ENCODE data around the gene MZB1.

Gene MZB1

GRCh38 chr5:139385061-139386049 lies 4.4 kb downstream of the MZB1 start:
- no peak for TF ChIP-seq CTCF (IDR thresholded peaks at IDR 0.05; ENCODE audit: low read depth, low read length)
- H3K4me3 ChIP-seq (ENCODE audit: low read depth, low read length), result peak overlapping the region; percentile 18

- no peak for TF ChIP-seq CTCF (IDR thresholded peaks at IDR 0.05; ENCODE audit: low read depth, low read length)
- no peak overlapping the region for H3K4me3 ChIP-seq (ENCODE audit: low read depth, low read length)
These were observed 5.1 kb downstream of the MZB1 start for GRCh38 chr5:139384591-139385051.

GRCh38 chr5:139383993-139384590 lies 5.6 kb downstream of the MZB1 start:
- no peak overlapping the region for H3K4me3 ChIP-seq (ENCODE audit: low read depth, low read length)

DNA sequence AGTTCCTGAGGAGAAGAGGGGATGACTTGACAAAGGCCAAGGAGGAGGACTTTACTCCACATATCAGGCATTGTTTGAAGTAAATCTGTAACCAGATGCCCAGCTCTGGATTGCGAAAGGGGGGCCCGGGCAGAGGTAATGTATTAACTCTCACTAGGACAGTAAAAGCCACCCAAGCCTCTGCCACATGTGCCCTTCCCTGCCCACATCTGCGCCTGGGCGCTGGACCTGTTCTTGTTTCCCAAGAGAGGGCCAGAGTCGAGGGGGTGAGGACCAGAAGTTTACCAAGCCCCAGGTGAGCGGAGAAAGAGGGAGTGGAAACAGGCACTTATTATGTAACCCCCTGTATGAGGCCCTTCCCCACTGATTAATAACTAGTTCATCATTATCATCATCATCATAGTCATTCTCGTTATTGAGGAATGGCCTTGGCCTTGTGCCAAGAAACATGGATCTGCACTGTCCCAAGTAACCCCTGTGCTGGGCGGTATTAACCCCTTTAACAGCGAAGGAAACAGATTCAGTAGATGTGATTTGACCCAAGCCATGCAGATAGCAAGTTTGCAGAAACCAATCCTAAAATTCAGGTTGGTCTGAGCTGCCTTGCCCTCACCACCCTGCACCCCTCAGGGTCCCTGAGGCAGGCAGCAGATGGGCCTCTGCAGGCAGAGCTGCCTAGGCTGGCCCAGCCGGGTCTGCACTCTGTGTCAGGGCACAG lies 6.3 kb downstream of the MZB1 start, which contains the start of gene SLC23A1:
SLC23A1 (minus strand) TSS at position 23 of the 718 bp plus-strand sequence. CDS start 44 bp downstream, outside the sequence.
- TF ChIP-seq CTCF (IDR thresholded peaks at IDR 0.05; ENCODE audit: low read depth, low read length), result no peak
- H3K4me3 ChIP-seq (ENCODE audit: low read depth, low read length), result no peak within 1 kb of the TSS

More at GRCh38 chr5:139383993-139384590, 5.6 kb downstream of the MZB1 start:
- no peak for TF ChIP-seq CTCF (IDR thresholded peaks at IDR 0.05; ENCODE audit: low read depth, low read length)

- TF ChIP-seq CTCF (IDR thresholded peaks at IDR 0.05; ENCODE audit: low read depth, low read length), result no peak
- no peak overlapping the region for H3K4me3 ChIP-seq (ENCODE audit: low read depth, low read length)
These were observed 6.9 kb downstream of the MZB1 start for GRCh38 chr5:139382807-139383206.

- TF ChIP-seq CTCF (IDR thresholded peaks at IDR 0.05; ENCODE audit: low read depth, low read length), result no peak
- no peak overlapping the region for H3K4me3 ChIP-seq (ENCODE audit: low read depth, low read length)
These were observed 7.6 kb downstream of the MZB1 start for GRCh38 chr5:139381837-139382761.

Measured in WI38 (cell line).